MM.1S (cell line): ENCODE results near the gene STYK1.

Source experiments
- CTCF ChIP-seq: fragments of 300-600 bp; sonication (generic); IDR thresholded peaks from 2 replicates; pipeline ENCODE4 v1.5.1; 2016; ENCODE audit warnings: antibody characterized with exemption, low read length, mixed read lengths
- EZH2 ChIP-seq: fragments of 300-600 bp; sonication (generic); optimal IDR thresholded peaks from 2 replicates; pipeline ENCODE3; 2017; ENCODE audit warnings: low read depth, mild to moderate bottlenecking, antibody characterized with exemption, low read length, mixed read lengths
- EZH2phosphoT487 ChIP-seq: fragments of 300-600 bp; sonication (generic); IDR thresholded peaks from 2 replicates; pipeline ENCODE4 v1.6.1; 2018; ENCODE audit warnings: antibody characterized with exemption, low read length

- no peak for TF ChIP-seq EZH2
- no peak for TF ChIP-seq CTCF
- no peak for TF ChIP-seq EZH2phosphoT487
Measured at GRCh38 chr12:10633541-10633940, 40.3 kb downstream of the STYK1 start.
